Activated CD4-positive, alpha-beta T cell treated with anti-CD3 and anti-CD28 coated beads, Interleukin-2, Interleukin-4, amounts not matched to agents 100 ng/mL and 50 ng/mL, durations not matched to agents 16 hours and 8 hours (primary cell): ENCODE results near the gene NCKIPSD.
A peak's percentile ranks its signal among the peaks of the same experiment; 100 is the strongest.

ENCODE experiments used
- DNase-seq: peaks from one replicate; pipeline ENCODE4 v3.0.0-alpha.2; 2020; ENCODE audit warnings: low spot score

The NCKIPSD gene

DNA sequence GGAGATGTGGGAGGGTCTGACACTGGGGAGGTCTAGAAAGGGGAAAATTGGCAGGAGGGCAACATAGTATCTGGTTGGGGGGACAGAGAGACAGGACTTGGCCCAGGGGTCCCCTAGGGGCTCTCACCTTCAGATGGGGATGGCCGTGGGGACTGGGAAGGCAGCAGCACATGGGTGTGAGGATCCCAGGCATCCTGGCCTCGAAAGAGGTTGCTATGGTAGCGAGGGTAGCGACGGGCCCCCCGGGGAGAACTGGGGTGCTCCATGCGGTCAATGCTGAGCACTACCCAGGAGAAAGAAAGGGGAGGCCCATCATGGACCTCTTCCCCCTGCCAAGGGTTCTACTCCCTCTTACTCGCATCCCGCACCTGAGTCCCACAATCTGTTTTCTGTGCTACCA is 38.0 kb downstream of the NCKIPSD start:
- DNase-seq = no peak

DNA sequence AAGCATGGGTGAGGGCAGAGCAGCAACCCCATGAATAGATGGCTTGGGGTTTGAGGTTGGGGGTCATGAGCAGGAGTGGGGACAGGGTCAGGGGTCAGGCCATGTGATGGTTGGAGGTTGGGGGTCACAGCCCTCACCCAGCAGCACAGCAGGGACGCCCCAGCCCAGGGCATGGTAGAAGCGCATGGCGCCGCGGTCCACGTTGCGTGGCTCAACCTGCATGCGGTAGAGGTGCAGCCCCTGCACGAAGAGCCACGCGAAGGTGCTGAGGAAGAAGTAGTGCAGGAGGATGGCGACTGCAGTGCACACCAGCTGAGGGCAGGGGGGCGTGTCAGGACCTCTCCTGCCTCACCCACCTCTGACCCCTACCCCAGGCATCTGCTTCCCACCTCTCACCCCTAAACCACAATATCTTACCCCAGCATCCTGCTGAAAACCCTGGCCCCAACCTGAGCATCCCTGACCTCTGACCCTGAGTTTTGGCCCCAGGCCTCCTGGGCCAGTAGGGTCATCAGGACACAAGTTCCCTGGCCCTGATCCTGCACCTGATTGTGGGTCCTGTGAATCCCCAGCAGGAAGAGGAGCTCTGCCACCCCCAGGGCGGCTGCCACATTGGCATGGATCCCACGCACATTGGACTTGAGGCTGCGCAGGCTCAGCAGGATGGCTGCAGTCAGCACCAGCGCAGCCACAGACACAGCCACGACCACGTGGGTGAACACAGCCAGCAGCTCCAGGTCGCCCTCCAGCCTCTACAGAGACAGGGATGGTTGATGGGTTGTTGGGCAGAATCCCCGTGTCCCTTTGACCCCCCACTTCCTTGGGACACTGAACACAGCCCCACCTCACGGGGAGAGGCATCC is 40.6 kb downstream of the NCKIPSD start:
- no peak for DNase-seq

DNA sequence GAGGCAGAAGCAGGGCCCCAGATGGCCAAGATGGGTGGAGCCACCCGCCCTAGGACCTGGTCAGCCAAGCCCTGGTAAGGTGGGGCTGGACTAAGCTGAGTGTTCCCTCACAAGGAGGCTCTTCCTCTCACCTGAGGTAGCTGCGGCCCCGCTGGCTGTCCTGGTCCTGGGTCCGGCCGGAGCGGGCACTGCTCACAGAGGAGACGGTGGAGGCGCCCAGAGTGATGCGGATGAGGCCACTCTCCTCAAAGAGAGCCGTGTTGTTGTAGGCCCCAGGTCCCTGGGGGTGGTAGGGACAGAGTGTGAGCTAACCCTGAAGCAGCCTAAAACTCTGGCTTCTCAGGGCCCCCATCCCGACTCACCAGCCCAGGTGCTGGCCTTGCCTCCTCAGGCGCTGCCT is 43.1 kb downstream of the NCKIPSD start:
- DNase-seq = no peak

DNA sequence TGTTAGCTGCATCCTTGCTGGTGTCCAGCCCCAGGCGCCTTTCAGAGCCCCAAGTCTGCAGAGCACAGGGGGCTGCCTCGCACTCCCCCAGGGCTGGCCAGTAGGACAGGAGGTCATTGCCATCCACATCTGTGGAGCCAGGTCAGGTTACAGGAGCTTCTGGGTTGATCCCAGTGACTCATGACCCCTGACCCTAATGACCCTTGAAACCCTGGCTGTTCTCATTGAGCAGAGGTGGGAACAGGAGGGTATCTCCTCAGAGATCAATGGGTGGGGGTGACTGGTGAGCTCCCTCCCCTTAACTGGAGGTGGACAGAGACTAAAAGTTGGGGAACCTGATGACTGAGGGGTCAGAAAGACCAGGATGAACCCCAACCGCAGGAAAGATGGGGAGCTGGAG is 44.3 kb downstream of the NCKIPSD start:
- no peak for DNase-seq

DNA sequence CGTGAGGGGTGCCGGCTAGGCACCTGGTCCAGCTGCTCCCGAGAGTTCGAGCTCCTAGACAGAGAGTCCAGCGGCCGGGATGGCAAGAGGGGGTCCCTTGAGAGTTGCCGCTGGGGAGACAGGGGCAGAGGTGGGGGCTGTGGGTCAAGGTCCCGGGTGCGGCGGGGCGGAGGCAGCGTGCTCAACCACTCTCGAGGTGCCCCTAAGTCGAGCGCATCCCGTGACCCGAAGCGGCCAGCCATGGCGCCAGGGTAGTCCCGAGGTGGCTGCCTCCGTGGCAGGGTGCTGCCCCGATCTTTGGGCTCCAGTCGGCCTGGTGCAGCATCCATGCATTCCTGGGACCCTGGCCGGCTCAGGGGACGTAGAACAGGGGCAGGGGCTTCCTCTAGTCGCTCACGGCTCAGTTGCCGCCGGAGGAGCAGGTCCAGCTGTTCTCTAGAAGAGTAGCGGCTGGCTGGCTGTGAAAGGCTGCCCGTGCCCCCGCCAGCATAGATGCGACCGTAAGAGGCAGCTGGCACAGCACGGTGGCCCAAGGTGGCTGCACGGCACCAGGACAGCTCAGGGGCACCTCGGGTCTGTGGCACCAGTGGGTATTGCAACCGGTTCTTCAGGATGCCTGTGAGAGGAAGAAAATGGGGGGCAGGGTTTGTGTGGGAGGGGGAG is 45.6 kb downstream of the NCKIPSD start:
- DNase-seq = no peak

DNA sequence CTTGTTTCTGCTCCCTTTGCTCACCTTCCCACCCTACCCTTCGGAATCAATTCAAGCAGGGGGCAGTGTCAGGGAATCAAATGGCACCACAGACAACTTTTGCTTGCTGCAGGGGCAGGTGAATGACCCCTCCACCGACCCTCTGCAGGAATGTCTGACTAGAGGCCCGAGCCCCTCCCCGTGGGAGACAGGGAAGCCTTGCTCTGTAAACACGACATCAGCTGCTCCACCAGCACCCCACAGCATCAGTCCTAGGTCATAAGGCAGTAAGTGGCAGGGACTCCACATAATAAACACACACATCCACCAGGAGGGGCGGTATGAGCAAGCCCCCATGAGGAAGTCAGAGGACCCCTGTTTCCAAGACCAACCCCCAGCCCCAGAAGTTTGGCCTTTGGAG is 48.4 kb downstream of the NCKIPSD start:
- no peak for DNase-seq

DNA sequence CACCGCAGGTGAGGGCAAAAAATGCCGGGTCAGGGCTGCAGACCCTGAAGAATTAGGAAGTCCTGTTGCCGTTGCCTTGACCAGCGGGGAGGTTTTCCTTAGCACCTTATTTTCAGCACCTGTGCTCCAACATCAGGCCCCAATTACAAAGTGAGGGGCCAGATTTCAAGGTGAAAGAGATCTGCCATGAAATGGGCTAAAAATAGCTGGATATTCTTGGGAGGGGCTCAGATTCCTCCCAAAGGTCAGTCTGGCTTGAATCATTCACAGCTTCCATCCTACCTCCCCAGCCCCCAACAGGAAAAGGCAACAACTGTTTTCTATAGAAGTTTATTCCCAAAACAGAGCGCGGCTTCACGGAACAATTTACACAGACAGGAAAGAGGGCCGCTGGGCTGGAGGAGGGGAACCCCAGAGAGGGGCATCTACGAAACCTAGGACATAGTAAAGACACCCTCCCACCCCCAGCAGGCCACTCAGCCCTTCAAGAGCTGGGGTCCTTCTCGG is 49.5 kb downstream of the NCKIPSD start:
- DNase-seq = no peak

DNA sequence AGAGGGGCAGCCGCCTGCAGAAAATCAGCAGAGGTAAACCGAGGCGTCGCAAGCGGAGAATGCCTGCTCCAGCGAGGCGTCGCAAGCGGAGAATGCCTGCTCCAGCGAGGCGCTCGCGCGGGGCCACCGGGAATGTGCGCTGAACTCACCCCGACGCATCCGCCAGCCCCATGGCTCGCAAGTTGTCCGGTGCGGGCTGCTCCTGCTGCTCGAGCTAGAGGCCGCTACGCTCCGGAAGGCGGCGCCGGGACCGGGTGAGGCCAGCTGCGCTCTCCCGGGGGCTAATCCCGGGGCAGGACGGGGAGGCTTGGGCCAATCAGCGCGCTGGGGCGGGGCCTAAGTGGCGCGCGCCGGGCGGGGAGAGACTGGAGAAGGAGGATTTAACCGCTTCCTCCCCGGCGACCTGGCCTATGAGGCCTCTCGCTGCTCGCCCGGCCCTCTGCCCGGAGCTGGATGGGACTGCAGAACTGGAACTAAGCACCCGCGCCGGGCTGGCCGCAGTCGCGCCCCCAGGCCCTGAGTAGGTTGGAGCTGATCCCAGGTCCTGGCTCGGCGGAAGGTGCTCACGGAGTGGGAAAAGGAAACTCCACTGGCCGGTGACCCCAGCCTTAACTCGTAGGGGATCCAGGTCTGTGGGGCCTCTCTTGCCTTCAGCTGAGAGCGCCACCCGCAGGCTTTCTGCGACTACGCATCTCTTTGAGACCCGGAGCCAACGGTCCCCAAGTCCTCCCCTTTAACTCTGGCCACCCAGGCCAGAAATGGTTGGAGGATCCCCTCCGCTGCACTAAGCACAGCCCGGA is 50.3 kb downstream of the NCKIPSD start, which contains the start of gene SLC26A6:
Gene SLC26A6, minus strand, starts transcription at position 240 of the 800 bp plus-strand sequence. Its CDS starts 68 bp downstream, at position 172.
- DNase-seq = peak; percentile 96

DNA sequence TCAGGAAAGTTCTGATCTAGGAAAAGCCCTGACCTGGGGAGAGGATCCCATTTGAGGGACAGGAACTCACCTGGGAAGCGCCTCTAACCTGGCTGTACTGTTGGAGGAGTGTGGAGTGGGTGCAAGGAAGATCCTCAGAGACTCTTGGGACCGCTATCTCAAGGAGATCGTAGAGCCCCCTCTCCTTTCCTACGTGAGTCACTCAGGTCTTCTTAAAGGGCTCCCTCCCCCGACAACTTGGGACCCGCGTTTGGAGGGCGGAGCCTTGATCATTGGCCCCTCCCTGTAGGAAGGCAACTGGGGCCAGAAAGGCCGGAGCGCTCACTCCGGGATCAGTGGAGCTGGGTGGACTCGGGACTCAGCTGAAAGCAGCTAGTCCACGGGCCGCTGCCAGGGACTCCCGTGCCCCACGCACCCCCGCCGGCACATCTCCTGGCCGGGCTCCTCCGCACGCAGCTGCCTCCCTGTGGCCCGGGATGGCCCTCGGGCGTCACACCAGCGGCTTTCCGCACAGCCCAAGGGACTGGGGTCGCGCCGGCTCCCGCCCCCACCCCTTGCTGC is 51.0 kb downstream of the NCKIPSD start:
- peak; percentile 54 for DNase-seq

DNA sequence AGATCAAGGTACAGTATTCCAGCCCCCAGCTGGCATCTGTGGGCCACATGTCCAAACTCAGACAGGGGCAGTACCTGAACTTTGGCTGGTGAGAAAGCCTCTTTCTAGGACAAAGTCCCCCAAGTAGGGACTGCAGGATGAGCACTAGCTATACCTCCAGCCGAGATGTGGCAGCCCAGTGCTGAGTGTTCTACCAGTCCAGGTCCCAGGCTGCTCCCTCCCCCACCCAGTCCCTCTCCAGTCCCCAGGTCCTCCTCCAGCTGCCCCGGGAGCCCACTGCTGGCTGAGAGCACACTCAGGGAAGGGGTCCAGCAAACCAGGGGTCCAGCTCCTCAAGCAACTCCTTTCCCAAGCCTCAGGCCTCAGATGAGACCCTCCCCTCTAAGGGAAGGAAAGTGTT is 52.0 kb downstream of the NCKIPSD start:
- no peak for DNase-seq

DNA sequence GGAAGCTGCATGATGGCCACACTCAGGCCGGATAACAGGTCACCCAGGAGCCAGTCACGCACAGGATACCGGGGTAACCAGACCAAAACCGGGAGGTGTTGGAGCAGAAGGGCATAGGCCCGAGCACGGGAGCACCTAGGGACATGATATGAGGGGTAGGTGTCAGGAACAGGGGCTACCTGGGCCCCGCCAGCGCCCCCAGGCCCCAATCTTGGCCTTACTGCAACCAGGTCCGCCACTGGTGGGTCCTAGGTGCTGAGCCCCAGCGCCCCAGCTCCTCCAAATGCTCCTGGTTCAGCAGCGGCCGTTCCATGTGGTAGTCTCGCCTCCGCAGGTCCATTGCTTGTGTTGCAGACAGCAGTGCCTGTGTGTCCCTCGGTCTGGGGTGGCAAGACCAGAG is 52.5 kb downstream of the NCKIPSD start:
- DNase-seq = no peak

DNA sequence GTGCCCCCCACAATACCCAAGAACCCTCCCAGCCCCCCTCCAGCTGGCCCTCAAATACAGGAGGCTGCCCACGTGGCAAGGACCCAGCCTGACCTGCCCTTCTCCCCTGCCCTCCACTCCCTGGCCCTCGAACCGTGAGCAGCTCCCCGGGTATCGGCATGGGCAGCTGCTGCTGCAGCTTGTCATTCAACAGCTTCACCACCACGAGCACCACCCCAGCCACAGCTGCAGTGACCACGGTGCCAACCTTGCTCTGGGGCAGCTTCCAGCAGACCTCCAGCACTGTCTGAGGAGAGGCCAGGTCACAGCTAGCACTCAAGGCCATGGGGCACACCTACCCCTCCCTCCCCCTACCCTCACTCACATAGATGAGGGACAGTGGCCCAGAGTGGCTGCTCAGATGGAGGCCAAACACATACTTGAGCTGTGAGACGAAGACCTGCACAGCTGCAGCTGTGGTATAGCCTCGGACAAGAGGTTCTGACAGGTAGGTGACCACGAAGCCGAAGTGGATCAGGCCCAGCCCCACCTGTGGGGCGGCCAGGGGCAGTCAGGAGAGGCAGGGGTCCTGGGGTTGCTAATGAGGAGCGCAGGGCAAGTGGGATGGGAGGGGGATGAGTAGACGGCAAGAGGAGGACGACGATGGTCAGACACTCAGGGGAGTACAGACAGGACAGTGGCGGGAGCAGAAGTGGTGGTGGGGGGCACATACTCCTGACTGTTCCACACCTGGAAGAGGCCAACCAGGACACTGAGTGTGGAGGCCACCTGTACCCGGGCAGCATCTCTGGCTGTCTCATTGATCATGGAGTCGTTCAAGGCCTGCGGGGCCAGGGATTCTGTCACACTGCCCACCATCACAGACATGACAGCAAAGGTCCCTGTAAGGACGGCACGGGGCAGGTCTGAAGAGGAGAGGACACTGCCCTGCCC is 53.9 kb downstream of the NCKIPSD start:
- no peak for DNase-seq

DNA sequence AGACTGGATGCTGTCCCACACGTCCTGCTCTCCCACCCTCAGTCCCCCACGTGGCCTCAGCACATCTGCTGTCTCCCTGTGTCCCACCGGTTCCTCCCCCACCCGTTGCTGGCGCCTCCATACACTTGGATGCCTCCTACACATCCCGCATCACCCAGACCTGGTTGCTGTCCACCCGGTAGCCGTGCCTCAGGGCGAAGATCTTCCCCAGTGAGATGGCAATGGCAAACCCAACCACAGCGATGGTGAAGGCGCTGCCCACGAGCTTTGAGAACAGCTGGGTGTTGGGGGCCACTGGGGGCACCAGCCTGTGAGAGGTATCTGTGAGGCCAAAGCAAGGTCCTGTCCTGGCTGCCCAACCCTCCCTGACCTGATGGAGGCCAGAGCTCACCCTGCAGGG is 54.9 kb downstream of the NCKIPSD start:
- DNase-seq = no peak

DNA sequence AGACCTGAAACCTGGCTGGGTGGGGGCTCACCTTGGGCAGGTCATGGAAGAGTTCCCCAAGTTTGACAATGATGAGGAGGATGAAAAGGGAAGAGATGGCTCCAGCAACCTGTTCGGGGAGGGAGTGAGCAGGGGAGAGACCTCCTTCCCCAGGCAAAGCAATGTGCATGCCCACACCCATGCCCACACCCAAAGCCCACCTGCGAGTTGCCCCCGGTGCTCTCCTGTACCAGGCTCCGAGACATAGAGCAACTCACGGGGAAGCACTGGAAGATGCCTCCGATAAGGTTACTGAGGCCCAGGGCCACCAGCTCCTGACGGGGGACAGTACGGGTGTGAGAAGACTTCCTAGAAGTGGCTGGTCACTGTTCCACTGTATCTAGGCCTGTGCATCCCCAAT is 55.3 kb downstream of the NCKIPSD start:
- DNase-seq = no peak

DNA sequence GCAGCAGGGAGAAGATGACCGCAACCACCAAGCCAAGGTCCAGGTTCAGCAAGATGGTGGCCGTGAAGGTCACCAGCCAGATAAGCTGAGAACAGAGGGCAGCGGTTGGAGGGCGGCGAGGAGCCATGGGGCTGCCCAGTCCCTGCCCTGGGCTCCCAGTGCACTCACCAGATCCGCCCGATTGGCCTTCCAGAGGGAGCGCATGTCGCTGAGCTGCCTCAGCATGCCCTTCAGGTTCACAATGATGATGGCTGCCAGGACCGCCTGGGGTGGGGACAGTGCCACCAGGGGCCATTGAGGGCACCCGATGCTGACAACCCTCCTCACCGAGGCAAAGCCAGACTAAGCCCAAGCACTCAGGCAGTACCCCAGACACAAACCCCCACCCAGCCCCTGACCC is 55.8 kb downstream of the NCKIPSD start:
- DNase-seq = no peak

DNA sequence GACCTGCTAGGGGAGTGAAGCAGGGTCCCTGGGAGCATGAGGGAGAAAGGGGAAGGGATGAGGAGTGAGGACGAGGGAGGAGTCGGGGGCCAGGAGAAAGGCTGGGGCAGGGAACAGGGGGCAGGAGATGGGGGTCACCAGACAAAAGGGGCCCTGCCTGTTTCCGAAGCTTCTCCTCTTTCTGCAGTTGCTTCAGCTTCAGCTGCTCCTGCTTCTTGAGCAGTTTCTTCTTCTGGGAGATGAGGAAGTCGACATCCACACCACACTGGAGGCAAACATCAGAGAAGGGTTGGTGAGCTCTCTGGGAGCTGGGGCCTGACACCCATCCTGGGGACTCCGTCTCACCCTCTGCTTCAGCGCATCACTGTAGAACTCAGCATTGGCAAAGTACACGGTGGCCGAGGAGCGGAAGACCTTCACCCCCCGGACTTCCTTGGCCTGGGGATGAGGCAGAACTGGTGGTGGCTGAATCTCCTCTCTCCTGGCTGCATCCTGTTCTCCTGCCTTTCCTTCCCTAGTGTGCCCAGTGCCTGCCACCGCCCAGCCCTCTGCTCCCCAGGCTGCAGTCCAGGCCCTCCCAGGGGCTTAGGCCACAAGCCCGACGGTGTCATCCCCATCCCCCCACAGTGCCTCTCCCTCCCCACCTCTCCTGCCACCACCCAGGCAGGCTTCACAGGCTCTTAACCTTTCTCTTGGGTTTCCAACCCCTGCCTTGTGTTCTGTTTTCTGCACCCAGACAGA is 57.3 kb downstream of the NCKIPSD start:
- no peak for DNase-seq

DNA sequence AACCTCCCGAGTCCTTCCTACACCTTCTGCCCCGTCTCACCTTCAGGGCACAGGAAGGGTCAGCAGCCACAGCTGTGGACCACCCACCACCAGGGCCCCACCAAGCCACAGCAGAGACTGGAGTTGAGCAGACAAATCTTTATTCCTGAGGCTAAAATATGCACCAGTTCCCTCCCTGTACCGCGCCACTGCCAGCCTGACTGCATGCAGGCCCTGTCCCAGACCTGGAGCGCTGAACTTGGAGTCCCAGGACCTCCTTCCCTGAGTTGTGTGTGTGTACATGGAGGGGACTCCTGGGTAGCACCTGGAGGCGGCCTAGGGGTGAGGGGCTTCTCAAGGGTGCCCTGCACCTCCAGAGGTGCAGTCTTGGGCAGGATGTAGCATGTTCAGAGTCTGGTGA is 60.1 kb downstream of the NCKIPSD start:
- DNase-seq = no peak

DNA sequence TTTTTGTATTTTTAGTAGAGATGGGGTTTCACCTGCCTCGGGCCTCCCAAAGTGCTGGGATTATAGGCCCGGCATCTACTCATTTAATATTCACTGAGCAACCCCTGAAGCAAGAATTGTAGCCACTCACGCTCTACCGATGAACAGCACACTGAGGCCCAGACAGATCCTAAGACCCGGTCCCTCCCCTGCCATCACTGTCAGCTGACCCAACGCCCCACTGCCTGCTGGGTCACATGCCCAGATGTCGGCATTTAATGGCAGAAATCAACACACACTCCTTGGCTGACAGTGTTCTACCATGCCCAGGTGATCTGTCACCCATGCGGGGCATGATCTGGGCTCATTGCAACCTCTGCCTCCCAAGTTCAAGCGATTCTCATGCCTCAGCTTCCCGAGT is 60.9 kb downstream of the NCKIPSD start:
- DNase-seq = no peak

DNA sequence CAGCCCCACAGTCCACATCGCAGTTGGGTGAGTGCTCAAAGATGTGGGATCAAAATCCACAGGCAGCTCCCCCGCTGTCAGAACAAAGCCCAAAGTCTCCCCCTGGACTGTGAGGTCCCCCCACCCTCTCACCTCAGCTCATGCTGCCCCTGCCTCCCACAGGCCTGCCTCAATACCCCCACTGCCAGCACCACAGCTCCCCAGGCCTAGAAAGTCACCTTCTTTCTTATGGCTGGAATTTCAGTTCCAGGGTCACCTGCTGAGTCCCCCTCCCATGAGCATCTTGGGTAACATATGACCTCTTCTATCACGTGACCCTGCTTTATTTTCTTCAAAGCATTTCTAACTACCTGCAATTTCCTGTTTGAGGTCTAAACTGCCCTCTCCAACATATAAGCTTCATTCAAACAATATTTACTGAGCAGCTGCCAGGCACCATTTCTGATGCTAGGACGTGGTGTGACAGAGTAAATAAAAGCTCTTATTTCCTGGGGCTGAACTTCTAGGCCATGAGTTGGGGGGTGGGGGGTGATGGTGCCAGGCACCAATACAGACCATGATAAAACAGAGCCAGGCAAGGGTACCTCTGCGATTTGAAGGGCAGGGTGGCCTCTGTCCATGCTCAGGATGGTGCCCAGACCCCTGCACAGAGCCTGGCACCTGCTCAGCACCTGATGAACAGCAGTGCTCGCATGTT is 61.7 kb downstream of the NCKIPSD start:
- no peak for DNase-seq
